IPS DF 6.9 (cell line): ENCODE results near the gene ZNF10.

Source experiments
- DNase-seq: peaks from one replicate; pipeline ENCODE4 v3.0.0-alpha.2; 2013; ENCODE audit warnings: low read depth, low spot score
- H3K27ac ChIP-seq: one replicate; pipeline ENCODE4 v1.5.1; 2013; ENCODE audit warnings: low read length, control low read depth
- H3K27me3 ChIP-seq: 2 replicates; pipeline ENCODE4 v1.6.1; 2013; ENCODE audit warnings: mild to moderate bottlenecking, low read length; ENCODE audit not compliant: control insufficient read depth, insufficient read depth
- H3K36me3 ChIP-seq: 2 replicates; pipeline ENCODE4 v1.6.1; 2013; ENCODE audit warnings: low read length; ENCODE audit not compliant: control insufficient read depth, insufficient read depth
- H3K4me1 ChIP-seq: 2 replicates; pipeline ENCODE4 v1.6.1; 2013; ENCODE audit warnings: low read length; ENCODE audit not compliant: control insufficient read depth, insufficient read depth
- H3K4me3 ChIP-seq: 2 replicates; pipeline ENCODE4 v1.5.1; 2013; ENCODE audit warnings: mild to moderate bottlenecking, low read length
- H3K9me3 ChIP-seq: 2 replicates; pipeline ENCODE4 v1.6.1; 2013; ENCODE audit warnings: low read length, inconsistent platforms; ENCODE audit not compliant: control insufficient read depth, insufficient read depth
- WGBS: extraction: QIAGEN DNeasy Blood & Tissue Kit; methylation state at CpG from one replicate; pipeline ENCODE4 v1.1.7; 2013; ENCODE audit warnings: mixed read lengths, missing lambda C conversion rate; ENCODE audit not compliant: insufficient read length, insufficient coverage; 5-methylcytosine and 5-hydroxymethylcytosine counted together

The ZNF10 gene

GRCh38 chr12:133190176-133190575 lies 59.7 kb downstream of the ZNF10 start:
- Histone ChIP-seq H3K4me1 (no peaks in the 10 kb centered on the region), H3K36me3 (peaks cover 40% of the 10 kb centered on the region), H3K27me3 (no peaks in the 10 kb centered on the region), H3K27ac (no peak overlapping the region), H3K4me3 (no peak overlapping the region), H3K9me3 (peaks cover 9% of the 10 kb centered on the region)
- no peak for DNase-seq
- no CpG with 5 or more reads among the region's 2 CpGs for WGBS

- no peak overlapping the region for H3K4me3 ChIP-seq
- peaks cover 35% of the 10 kb centered on the region for H3K36me3 ChIP-seq
- peaks cover 10% of the 10 kb centered on the region for H3K9me3 ChIP-seq
- no peaks in the 10 kb centered on the region for H3K4me1 ChIP-seq
- no peak overlapping the region for H3K27ac ChIP-seq
- DNase-seq, result no peak
- no peaks in the 10 kb centered on the region for H3K27me3 ChIP-seq
- WGBS, result no CpG with 5 or more reads among the region's 5 CpGs
These were observed 62.4 kb downstream of the ZNF10 start for GRCh38 chr12:133192847-133193246.

GRCh38 chr12:133201888-133202287 lies 71.5 kb downstream of the ZNF10 start:
- Histone ChIP-seq H3K27ac (no peak overlapping the region), H3K4me1 (no peaks in the 10 kb centered on the region), H3K36me3 (peaks cover 15% of the 10 kb centered on the region; the same call in 1 of the 2 replicates), H3K27me3 (no peaks in the 10 kb centered on the region), H3K9me3 (peaks cover 19% of the 10 kb centered on the region), H3K4me3 (no peak overlapping the region)
- DNase-seq, result no peak
- no CpG with 5 or more reads among the region's 2 CpGs for WGBS

GRCh38 chr12:133202493-133203343 lies 72.3 kb downstream of the ZNF10 start:
- no peaks in the 10 kb centered on the region for H3K27me3 ChIP-seq
- WGBS, result no CpG with 5 or more reads among the region's 2 CpGs
- H3K4me3 ChIP-seq, result no peak overlapping the region
- DNase-seq, result no peak
- H3K9me3 ChIP-seq, result peaks cover 19% of the 10 kb centered on the region
- no peaks in the 10 kb centered on the region for H3K4me1 ChIP-seq
- H3K27ac ChIP-seq, result no peak overlapping the region
- H3K36me3 ChIP-seq, result peaks cover 15% of the 10 kb centered on the region; the same call in 1 of the 2 replicates

- Histone ChIP-seq H3K9me3 (peaks cover 20% of the 10 kb centered on the region), H3K4me3 (no peak overlapping the region)
- no peak for DNase-seq
These were observed 73.2 kb downstream of the ZNF10 start for GRCh38 chr12:133203344-133204263.

GRCh38 chr12:133204264-133204603 lies 73.8 kb downstream of the ZNF10 start:
- no peak for DNase-seq
- Histone ChIP-seq H3K4me3 (no peak overlapping the region), H3K27me3 (no peaks in the 10 kb centered on the region), H3K27ac (no peak overlapping the region), H3K9me3 (peaks cover 20% of the 10 kb centered on the region), H3K4me1 (no peaks in the 10 kb centered on the region), H3K36me3 (peaks cover 15% of the 10 kb centered on the region; the same call in 1 of the 2 replicates)
- no CpG with 5 or more reads among the region's 1 CpG for WGBS

More at GRCh38 chr12:133203344-133204263, 73.2 kb downstream of the ZNF10 start:
- peaks cover 15% of the 10 kb centered on the region; the same call in 1 of the 2 replicates for H3K36me3 ChIP-seq
- no peaks in the 10 kb centered on the region for H3K27me3 ChIP-seq
- no CpG with 5 or more reads among the region's 7 CpGs for WGBS
- H3K4me1 ChIP-seq, result no peaks in the 10 kb centered on the region
- no peak overlapping the region for H3K27ac ChIP-seq

- Histone ChIP-seq H3K4me3 (no peak overlapping the region), H3K9me3 (peaks cover 28% of the 10 kb centered on the region), H3K27me3 (no peaks in the 10 kb centered on the region), H3K4me1 (no peaks in the 10 kb centered on the region), H3K36me3 (peaks cover 15% of the 10 kb centered on the region; the same call in 1 of the 2 replicates), H3K27ac (no peak overlapping the region)
- DNase-seq, result no peak
- no CpG with 5 or more reads among the region's 2 CpGs for WGBS
These were observed 76.0 kb downstream of the ZNF10 start for GRCh38 chr12:133206390-133206789.
